ENCODE data around the gene CYSTM1.
"Not testable (repeated sequence)": the region's sequence is repeated elsewhere in the genome, so short reads cannot be mapped to it uniquely, and the experiment has no call there.

The CYSTM1 gene

DNA sequence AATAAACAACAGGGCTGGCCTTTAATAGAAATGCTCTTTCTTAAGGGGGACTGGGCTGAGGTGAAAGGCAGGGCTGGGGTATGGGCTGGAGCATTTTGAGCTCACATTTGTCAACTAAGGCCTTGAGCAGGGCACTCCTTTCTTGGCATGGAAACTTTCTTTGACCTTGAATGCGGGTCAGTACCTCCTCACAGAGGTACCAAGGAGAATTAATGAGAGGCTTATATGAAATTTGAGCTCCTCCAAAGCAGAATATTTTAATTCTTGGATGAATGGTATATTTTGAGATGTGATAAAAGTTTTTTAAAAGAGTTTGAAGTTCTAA is 3.1 kb downstream of the CYSTM1 start:
- no peak for DNase-seq (ENCODE audit: low read depth, low spot score)

DNA sequence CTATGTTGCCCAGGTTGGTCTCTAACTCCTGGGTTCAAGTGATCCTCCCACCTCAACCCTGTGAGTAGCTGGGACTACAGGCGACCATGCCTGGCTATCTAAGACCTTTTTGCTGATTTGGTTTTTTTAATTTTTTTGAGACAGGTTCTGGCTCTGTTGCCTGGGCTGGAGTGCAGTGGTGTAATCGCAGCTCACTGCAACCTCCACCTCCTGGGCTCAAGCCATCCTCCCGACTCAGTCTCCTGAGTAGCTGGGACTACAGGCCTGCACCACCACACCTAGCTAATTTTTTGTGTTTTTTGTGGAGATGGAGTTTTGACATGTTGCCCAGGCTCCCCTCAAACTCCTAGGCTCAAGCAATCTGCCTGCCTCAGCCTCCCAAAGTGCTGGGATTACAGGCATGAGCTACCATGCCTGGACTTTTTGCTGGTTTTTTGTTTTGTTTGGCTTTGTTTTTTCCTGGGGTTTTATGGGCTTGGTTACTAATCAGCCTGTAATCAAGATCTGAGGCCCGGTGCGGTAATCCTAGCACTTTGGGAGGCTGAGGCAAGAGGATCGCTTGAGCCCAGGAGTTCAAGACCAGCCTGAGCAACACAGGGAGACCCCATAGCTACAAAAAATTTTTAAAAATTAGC is 3.6 kb downstream of the CYSTM1 start:
- DNase-seq (ENCODE audit: low read depth, low spot score): no peak

DNA sequence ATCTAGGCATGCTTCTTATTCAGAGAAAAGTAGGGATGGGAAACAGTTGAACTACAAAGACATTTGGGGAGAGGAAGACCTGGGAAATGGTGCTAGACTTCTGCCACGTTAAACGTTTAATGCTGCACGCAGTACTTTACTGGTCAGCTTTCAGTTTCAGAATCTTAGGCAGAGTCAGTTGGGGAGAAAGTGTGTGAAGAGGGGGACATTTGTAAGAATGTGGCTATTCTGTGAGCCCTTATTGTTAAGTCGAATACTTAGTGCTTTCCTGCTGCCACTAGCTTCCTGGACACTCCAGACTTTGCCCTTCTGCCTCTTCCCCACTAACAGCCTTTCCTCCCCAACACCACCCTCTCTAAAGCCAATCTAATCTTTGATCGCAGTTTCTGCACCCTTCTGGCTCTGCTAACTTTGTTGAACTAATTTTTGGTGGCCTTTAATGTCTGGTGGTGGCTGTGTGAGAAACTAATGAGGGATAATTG is 6.1 kb downstream of the CYSTM1 start:
- DNase-seq (ENCODE audit: low read depth, low spot score): no peak

DNA sequence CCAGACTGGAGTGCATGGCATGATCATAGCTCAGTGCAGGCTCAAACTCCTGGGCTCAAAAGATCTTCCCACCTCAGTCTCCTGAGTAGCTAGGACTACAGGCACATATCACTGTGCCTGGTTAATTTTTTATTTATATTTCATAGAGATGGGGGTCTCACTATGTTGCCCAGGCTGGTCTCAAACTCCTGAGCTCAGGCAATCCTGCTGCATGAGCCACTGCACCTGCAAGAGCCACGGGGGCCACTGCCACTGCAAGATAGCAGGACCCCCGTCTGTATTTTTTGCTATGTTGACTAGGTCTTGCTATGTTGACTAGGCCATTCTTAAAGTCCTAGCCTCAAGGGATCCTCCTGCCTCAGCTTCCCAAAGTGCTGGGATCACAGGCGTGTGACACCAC is 6.5 kb downstream of the CYSTM1 start:
- no peak for DNase-seq (ENCODE audit: low read depth, low spot score)

DNA sequence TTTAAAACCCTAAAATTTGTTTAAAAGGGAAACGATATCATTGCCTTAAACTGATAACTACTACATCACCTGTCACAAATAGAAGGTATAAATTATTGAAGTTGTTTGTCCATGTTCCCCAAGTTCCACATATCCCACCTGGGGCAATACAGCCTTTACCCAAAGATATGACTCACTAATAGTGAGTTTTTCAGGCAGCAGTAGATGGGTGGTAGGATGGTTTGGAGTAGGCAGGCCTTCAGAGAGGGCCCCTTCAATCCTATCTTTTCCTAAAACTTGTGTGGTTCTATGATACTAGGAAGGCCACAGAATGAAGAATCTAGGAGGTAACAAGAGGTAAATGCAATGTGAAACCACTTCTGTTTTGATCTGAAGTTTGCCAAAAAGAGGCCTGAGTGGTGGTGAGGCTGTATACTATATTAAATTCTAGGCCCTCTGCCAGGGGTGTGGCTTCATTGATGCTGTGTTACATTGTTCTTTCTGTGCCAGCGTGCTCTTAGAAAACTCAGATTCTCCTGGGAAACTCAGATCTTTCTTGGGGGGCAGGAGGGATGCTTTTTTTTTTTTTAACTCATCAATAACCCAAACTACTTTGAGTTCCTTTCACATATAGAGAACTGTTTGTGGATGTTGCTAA is 7.2 kb downstream of the CYSTM1 start:
- DNase-seq (ENCODE audit: low read depth, low spot score): no peak

DNA sequence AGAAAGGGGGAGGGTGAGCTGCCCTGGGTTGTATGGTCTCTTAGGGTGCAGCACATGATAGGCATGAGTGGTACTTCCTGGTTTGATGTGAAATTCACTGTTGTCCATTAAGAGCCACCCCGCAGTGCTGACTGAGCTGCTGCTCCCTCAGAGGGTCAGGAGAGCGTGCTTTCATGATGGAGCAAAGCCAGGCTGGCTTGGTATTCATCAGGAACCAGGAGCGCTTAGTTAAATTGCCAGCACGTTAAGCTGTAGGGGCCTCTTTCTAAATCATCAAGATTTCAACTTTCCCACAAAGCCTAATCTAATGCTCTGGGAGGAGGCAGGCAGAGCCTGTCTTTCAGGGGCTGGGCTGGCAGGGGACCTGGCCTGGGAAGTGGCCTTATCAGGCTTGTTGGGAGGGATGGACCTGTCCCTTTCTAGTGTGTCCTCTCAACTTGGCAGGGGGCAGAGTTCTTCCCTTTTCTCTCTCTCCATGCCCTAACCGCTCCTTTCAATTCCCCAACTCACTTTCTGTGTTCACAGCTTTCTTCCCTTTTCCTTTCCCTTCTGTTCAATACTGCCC is 7.9 kb downstream of the CYSTM1 start:
- DNase-seq (ENCODE audit: low read depth, low spot score): no peak

DNA sequence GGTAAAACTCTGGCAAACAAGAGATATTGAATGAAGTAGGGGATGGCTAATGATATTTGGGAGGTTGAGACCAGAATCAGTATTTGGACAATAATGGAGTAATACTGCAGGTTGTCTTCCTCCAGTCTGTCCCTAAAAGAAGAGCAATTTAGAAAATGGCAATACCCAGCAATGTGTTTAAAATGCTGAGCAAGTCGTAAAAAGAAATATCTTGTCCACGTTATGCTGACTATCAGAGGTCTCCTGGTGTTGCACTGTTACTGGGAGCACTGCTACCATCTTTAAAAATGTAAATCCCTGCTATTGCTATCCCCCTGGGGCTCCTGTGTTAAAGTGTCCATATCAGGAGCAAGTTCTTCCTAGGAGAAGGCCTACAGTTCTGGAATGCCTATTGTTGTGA is 10.4 kb downstream of the CYSTM1 start:
- no peak for DNase-seq (ENCODE audit: low read depth, low spot score)

DNA sequence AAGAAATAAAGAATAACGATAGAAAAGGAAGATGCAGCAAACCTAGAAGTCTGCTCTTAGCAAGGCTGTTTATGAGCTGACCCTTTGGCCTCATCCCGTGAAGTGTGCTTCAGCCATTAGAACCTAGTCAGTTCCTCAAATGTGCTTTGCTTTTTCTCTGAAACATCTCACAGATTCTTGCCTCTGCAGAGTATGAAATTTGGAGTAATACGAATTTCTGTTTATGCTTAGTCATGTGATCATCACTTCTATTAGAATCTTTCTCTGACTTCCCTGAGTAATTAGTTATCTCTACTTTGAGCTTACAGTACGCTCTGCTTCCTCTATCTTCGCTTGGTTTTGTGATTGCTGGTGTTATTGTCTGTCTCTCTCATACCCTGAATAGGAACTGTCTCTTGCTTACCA is 11.3 kb downstream of the CYSTM1 start:
- no peak for DNase-seq (ENCODE audit: low read depth, low spot score)

DNA sequence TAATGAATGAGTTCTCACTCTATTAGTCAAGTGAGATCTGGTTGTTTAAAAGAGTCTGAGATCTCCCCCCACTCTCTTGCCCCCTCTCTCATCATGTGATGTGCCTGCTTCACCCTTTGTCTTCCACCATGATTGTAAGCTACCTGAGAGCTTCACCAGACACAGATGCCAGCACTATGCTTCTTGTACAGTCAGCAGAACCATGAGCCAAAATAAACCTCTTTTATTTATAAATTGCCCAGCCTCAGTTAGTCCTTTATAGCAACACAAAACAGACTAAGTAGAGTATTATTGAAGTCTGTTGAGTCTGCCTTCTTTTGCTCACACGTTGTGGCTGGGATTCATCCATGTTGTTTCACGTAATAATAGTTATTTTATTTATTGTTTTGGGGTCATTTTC is 14.3 kb downstream of the CYSTM1 start:
- DNase-seq (ENCODE audit: low read depth, low spot score): no peak

DNA sequence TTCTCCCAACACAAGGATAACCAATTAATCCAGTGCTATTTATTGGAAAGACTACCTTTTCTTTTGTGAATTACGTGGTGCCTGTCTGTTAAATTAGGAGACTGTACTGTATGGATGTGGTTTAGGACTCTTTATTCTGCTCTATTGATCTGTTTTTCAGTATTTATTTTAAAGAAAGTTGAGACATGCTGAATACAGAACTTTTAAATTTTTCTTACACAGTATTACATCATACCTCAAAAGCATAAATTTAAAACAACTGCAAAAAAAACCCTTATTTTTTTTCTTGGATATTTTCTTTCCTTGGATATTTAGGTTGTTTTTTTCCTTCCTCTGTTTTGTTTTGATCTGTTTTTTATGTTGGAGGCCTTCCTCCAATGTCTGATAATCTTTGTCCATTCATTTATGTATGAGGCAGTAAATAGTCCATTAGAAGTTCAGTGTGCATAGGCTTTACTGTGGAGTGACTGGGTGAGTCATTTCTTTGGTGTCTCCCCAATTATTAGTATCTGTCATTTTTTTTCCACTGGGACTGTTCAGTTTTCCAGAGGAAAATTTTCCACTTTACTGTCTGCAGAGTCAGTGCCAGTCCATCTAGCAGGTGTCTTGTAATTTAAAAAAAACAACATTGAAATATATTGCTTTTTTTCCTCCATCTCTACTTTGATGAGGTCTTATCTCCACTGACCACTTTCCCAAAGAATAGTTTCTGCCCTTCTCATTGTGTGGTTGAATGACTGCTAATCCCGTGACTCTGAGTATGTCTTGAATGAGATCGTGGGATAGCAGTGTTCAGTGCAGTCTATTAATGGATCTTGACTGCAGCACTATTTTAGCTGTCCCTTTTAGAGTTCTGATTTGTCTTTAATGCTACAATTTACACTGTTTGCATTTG is 15.2 kb downstream of the CYSTM1 start:
- DNase-seq (ENCODE audit: low read depth, low spot score): no peak

DNA sequence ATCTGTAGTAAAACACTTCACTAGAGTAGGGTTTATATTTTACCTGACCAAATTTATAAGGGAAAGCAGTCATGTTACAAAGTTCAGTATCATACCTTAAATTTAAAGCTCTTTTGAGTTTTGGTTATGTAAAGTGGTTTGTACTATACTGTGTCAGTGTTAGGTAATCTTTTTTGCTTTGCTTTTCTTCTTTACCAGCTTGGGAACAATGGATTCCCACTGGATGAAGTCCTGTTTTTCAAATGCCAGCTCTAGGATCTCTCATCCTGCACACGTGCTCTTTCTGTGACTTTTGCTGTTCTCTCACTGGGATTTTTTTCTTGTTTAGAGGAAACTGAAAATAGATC is 15.9 kb downstream of the CYSTM1 start:
- no peak for DNase-seq (ENCODE audit: low read depth, low spot score)

DNA sequence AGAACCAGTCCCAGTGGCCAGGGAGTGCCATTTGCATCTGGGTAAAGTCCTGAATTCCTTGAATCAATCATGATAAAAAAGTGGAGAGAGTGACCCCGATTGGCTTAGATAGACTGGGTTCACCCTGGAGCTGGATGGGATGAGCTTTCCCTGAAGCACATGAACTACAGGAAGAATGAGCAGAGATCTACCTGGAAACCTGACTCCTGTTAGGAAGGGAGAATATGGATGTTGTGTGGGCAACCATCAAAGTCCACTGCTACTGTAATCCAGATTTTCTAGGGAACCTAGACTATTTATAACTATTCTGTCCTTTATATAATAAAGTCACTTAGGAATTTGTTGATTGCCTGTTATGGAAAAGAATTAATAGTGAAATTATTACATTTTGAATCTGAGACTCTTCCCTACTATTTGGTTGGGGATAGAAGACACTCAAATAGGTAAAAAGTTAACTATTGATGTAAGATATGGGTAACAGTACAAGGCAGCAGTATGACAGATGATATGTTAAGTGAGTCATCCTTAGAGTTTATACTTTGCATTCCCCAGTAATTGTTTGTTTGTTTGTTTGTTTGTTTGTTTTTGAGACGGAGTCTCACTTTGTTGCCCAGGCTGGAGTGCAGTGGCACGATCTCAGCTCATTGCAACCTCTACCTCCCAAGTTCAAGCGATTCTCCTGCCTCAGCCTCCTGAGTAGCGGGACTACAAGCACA is 17.9 kb downstream of the CYSTM1 start:
- no peak for DNase-seq (ENCODE audit: low read depth, low spot score)

DNA sequence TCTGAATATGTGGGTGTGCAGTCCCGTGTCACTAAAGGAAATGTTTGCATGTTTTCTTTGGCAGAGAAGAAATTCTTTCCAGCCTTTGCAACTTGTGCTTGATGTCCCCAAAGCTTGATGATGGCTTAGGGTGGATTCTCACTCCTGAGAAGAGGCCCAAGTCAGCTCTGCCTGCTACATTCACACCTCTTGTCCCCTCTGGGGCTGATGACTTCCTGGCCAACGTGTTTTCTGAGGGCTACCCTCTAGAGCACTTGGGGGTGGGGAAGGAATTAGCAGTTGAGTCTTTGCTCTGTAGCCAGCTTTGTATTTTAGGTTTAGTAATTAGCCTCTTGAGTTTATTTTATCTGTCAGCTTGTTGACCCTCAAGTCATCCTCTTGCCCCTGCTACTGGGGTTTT is 19.7 kb downstream of the CYSTM1 start:
- no peak for DNase-seq (ENCODE audit: low read depth, low spot score)

DNA sequence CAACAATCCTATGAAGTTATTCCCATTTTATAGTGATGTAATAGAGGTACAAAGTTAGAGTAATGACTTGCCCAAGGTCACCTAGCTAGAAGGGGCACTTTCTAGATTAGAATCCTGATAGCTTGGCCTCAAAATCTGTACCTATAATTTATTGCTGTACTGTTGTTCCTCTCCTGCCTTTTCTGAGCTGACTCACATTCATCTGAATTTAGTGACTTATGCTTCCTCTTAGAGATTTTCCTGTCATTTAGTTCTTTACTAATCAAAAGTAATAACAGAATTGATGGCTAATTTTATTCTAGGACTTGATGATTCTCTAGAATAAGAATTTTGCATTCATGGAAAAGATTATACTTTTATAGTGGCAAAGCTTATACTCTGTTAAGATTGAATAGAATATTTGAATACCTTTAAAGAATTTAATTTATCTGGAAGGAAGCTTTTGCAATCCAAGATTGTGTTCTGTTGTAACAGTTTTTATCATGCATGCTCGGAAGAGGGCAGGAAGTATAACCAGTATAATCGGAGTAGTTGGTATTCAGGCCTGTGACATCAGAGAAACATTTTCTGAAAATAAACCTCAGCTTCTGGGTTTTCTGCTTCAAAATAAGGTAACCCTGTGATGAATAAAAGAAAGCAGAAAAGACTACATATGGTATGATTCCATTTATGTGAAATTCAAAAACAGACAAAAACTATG is 21.3 kb downstream of the CYSTM1 start:
- no peak for DNase-seq (ENCODE audit: low read depth, low spot score)

DNA sequence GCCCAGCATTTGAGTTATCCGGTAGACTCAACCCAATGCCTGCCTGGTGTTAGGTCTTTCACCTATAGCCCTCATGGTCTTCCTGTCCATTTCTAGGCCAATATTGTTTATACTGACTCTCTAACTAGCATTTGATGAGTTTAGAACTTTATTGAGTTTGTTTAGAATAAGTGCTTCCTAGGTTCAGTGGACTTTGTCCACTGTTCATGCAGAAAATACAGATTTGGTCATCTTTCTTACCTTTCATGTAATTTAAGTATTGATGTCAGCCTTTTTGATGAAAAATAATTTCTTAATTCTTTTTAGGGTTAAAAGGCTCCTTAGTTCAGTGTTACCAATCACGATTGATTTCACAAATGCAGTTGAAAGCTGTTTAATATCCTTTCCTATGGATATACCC is 22.0 kb downstream of the CYSTM1 start:
- DNase-seq (ENCODE audit: low read depth, low spot score): no peak

DNA sequence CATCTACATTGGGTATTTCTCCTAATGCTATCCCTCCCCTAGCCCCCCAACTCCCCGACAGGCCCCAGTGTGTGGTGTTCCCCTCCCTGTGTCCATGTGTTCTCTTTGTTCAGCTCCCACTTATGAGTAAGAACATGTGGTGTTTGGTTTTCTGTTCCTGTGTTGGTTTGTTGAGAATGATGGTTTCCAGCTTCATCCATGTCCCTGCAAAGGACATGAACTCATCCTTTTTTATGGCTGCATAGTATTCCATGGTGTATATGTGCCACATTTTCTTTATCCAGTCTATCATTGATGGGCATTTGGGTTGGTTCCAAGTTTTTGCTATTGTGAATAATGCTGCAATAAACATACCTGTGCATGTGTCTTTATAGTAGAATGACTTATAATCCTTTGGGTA is 23.9 kb downstream of the CYSTM1 start:
- DNase-seq (ENCODE audit: low read depth, low spot score): not testable (repeated sequence)

DNA sequence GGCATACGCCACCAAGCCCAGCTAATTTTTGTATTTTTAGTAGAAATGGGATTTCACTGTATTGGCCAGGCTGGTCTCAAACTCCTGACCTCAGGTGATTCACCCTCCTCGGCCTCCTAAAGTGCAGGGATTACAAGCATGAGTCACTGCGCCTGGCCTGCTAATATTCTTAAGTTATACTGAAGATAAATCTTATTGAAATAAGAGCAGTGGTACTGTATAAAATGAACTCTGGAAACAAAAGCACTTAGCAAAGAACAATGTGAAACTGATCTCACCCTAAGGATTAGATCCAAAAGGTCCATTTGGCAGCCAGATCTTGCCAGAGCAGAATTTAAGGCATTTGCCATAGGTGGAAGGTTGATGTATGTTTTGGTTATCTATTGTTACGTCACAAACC is 27.1 kb downstream of the CYSTM1 start:
- no peak for DNase-seq (ENCODE audit: low read depth, low spot score)

DNA sequence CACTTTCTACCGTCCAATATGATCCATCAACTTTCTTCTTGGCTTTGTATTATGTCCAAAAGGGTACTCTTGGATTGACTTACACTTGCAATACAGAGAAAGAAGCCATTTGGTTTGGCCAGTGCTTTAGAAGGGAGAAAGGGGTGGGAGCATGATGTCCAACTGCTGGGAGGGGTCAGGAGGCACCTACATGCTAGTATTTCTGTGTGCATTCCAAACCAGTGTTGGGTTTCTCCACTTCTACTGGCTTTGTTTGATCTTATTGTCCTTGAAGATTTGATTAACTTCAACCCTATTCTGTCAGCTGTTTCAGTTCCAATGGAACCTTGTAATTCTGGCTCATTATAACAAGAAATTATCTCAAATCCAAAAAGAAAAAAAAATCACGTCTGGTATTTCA is 27.6 kb downstream of the CYSTM1 start:
- no peak for DNase-seq (ENCODE audit: low read depth, low spot score)

DNA sequence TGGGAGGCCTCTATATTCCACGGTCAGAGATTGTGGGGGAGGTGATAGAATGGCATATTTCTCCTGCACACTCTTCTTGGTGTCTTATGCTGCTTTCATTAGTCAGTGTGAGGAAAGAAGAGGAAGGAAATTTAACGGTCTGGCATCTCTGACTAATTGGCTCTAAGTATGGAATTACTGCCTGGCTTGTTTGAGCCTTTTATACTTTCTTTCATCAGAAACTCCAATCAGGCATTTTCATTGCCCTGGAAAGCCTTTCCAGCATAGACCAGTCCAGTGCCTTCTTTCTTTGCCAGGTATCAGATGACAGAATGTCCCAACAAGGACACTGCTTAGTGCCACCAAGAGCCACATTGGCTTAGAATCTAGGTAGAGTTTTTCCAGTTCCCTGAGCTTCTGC is 30.2 kb downstream of the CYSTM1 start:
- DNase-seq (ENCODE audit: low read depth, low spot score): no peak

DNA sequence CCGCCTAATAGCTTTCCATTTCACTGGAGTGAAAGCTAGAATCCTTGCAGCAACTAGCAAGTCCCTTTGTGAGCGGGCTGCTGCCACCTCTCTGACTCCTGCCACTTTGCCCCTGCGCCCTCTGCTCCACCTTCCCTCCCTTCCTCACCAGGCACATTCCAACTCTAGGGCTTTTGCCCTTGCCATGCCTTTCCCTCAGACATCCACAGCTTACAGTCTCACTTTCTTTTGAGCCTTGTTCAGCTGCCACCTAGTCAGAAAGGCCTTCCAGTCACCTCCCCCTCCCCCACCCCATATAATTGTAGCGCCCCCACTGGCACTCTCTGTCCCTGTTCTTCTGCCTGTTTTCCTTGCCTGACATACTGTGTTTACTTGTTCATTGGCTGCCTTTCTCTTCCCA is 31.0 kb downstream of the CYSTM1 start:
- no peak for DNase-seq (ENCODE audit: low read depth, low spot score)

DNA sequence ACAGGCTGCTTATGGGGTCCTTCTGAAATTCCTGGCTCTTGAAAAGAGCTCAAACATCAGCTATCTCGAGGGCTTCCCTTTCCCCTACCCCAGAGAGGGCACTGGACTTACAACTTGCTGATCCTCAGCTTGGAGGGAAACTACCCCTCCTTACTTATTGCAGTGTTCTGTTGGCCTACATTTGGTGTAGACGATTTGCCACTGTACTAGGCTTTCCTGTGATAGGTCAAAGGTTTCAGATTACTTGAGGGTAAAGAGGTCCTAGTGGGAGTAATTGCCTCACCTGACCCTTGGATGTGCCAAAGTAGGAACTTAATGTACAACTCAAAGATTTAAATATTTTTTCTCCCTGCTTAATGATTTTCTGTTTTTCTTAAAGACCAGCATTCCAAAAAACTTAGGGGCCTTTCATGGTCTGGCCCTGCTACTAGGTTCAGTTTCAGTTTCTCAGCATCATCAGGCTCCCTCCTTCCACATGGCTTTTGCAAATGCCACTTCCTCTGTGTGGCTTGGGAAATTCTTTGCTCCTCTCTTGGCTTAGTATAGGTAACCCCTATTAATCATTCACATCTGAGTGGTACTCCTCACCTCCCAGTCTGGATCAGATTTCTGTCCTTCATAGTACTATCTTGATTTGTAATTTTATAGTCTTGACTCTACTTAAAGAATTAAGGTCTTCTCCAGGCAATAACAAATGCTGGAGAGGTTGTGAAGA is 32.4 kb downstream of the CYSTM1 start:
- DNase-seq (ENCODE audit: low read depth, low spot score): no peak

All from activated CD4-positive, CD25-positive, alpha-beta regulatory T cell treated with anti-CD3 and anti-CD28 coated beads, Interleukin-2, amount 50 U/mL, for 16 hours (primary cell).